ENCODE results near the gene KLC3. TPM values are rescaled to one million over a fixed set of nuclear protein-coding genes. Genes with fewer than 3 reads are reported as not detected.
A peak's percentile ranks its signal among the peaks of the same experiment; 100 is the strongest.
"Not testable (repeated sequence)": the region's sequence is repeated elsewhere in the genome, so short reads cannot be mapped to it uniquely, and the experiment has no call there.

Gene KLC3
- total and polyA plus RNA-seq, 5 donors from 2014 or later = 0.54 TPM; not detected in 4

- H3K27ac ChIP-seq (ENCODE audit: insufficient read depth, low read length, poor library complexity, severe bottlenecking) = no peak overlapping the region
- Mint-ChIP-seq H3K9me3 (peaks cover 0 to 3% (median 0%) of the 10 kb centered on the region in 7 donors), H3K4me1 (peaks cover 0 to 10% (median 0%) of the 10 kb centered on the region in 4 donors), H3K4me3 (no peak overlapping the region), H3K36me3 (peaks cover 4% of the 10 kb centered on the region), H3K27me3 (no peaks in the 10 kb centered on the region), H3K27ac (peak overlapping the region in 1 of 3 donors; percentile 16)
- no peaks in the 10 kb centered on the region for H3K36me3 ChIP-seq (ENCODE audit: control insufficient read depth, insufficient read depth, low read length)
- DNase-seq (no peak), ATAC-seq (ENCODE audit: low read depth in 2 of 2) (no peak)
- H3K4me3 ChIP-seq (ENCODE audit: low read depth, low read length) = no peak overlapping the region
- no peaks in the 10 kb centered on the region for H3K27me3 ChIP-seq (ENCODE audit: control insufficient read depth, insufficient read depth, low read length)
- H3K9me3 ChIP-seq (ENCODE audit: control insufficient read depth in 2 of 2, low read length in 2 of 2) = no peaks in the 10 kb centered on the region
- H3K4me1 ChIP-seq (ENCODE audit: control insufficient read depth, insufficient read depth, low read length, poor library complexity, severe bottlenecking) = no peaks in the 10 kb centered on the region
Observed at GRCh38 chr19:45306040-45306439, 34.5 kb upstream of the KLC3 start.

- H3K27ac Mint-ChIP-seq = no peak overlapping the region
- no peak overlapping the region for H3K4me3 ChIP-seq (ENCODE audit: low read depth, low read length)
- H3K9me3 ChIP-seq (ENCODE audit: control insufficient read depth in 2 of 2, low read length in 2 of 2) = no peaks in the 10 kb centered on the region
- H3K4me1 Mint-ChIP-seq = peaks cover 0 to 10% (median 0%) of the 10 kb centered on the region in 4 donors
- no peak overlapping the region for H3K4me3 Mint-ChIP-seq
- no peaks in the 10 kb centered on the region for H3K27me3 ChIP-seq (ENCODE audit: control insufficient read depth, insufficient read depth, low read length)
- DNase-seq (no peak), ATAC-seq (ENCODE audit: low read depth in 2 of 2) (no peak)
- no peak overlapping the region for H3K27ac ChIP-seq (ENCODE audit: insufficient read depth, low read length, poor library complexity, severe bottlenecking)
- H3K27me3 Mint-ChIP-seq = no peaks in the 10 kb centered on the region
- H3K36me3 ChIP-seq (ENCODE audit: control insufficient read depth, insufficient read depth, low read length) = no peaks in the 10 kb centered on the region
- H3K36me3 Mint-ChIP-seq = peaks cover 4% of the 10 kb centered on the region
- no peaks in the 10 kb centered on the region for H3K4me1 ChIP-seq (ENCODE audit: control insufficient read depth, insufficient read depth, low read length, poor library complexity, severe bottlenecking)
- H3K9me3 Mint-ChIP-seq = peaks cover 0 to 3% (median 0%) of the 10 kb centered on the region in 7 donors
Observed at GRCh38 chr19:45306518-45307027, 34.0 kb upstream of the KLC3 start.

GRCh38 chr19:45307361-45307760 is 33.2 kb upstream of the KLC3 start:
- H3K27ac ChIP-seq (ENCODE audit: insufficient read depth, low read length, poor library complexity, severe bottlenecking) = no peak overlapping the region
- H3K4me3 ChIP-seq (ENCODE audit: low read depth, low read length) = no peak overlapping the region
- DNase-seq = no peak
- no peaks in the 10 kb centered on the region for H3K27me3 Mint-ChIP-seq
- no peaks in the 10 kb centered on the region for H3K36me3 ChIP-seq (ENCODE audit: control insufficient read depth, insufficient read depth, low read length)
- no peaks in the 10 kb centered on the region for H3K27me3 ChIP-seq (ENCODE audit: control insufficient read depth, insufficient read depth, low read length)
- ATAC-seq (ENCODE audit: low read depth in 2 of 2) = no peak
- H3K27ac Mint-ChIP-seq = no peak overlapping the region
- no peaks in the 10 kb centered on the region for H3K4me1 ChIP-seq (ENCODE audit: control insufficient read depth, insufficient read depth, low read length, poor library complexity, severe bottlenecking)
- no peaks in the 10 kb centered on the region for H3K36me3 Mint-ChIP-seq
- peaks cover 0 to 3% (median 0%) of the 10 kb centered on the region in 7 donors for H3K9me3 Mint-ChIP-seq
- H3K4me1 Mint-ChIP-seq = peaks cover 0 to 10% (median 0%) of the 10 kb centered on the region in 4 donors
- no peak overlapping the region for H3K4me3 Mint-ChIP-seq
- H3K9me3 ChIP-seq (ENCODE audit: control insufficient read depth in 2 of 2, low read length in 2 of 2) = no peaks in the 10 kb centered on the region

- not testable (repeated sequence) for H3K27me3 ChIP-seq (ENCODE audit: control insufficient read depth, insufficient read depth, low read length); H3K27ac ChIP-seq (ENCODE audit: insufficient read depth, low read length, poor library complexity, severe bottlenecking); H3K36me3 Mint-ChIP-seq; H3K36me3 ChIP-seq (ENCODE audit: control insufficient read depth, insufficient read depth, low read length); H3K9me3 ChIP-seq (ENCODE audit: control insufficient read depth in 2 of 2, low read length in 2 of 2); H3K4me1 Mint-ChIP-seq; H3K4me1 ChIP-seq (ENCODE audit: control insufficient read depth, insufficient read depth, low read length, poor library complexity, severe bottlenecking); H3K4me3 ChIP-seq (ENCODE audit: low read depth, low read length); H3K27me3 Mint-ChIP-seq; H3K9me3 Mint-ChIP-seq; DNase-seq; ATAC-seq (ENCODE audit: low read depth in 2 of 2); H3K4me3 Mint-ChIP-seq
- H3K27ac Mint-ChIP-seq = peak overlapping the region in 1 of 3 donors; percentile 69
Observed at GRCh38 chr19:45309322-45309721, 31.2 kb upstream of the KLC3 start.

- no peak for DNase-seq
- H3K36me3 Mint-ChIP-seq = no peaks in the 10 kb centered on the region
- peaks cover 9% of the 10 kb centered on the region for H3K27me3 Mint-ChIP-seq
- peaks cover 0 to 2% (median 0%) of the 10 kb centered on the region in 7 donors for H3K9me3 Mint-ChIP-seq
- H3K27me3 ChIP-seq (ENCODE audit: control insufficient read depth, insufficient read depth, low read length) = no peaks in the 10 kb centered on the region
- H3K27ac ChIP-seq (ENCODE audit: insufficient read depth, low read length, poor library complexity, severe bottlenecking) = no peak overlapping the region
- no peak overlapping the region for H3K27ac Mint-ChIP-seq
- no peak for ATAC-seq (ENCODE audit: low read depth in 2 of 2)
- no peak overlapping the region for H3K4me3 Mint-ChIP-seq
- no peaks in the 10 kb centered on the region for H3K36me3 ChIP-seq (ENCODE audit: control insufficient read depth, insufficient read depth, low read length)
- no peaks in the 10 kb centered on the region for H3K4me1 Mint-ChIP-seq
- H3K4me1 ChIP-seq (ENCODE audit: control insufficient read depth, insufficient read depth, low read length, poor library complexity, severe bottlenecking) = no peaks in the 10 kb centered on the region
- no peaks in the 10 kb centered on the region for H3K9me3 ChIP-seq (ENCODE audit: control insufficient read depth in 2 of 2, low read length in 2 of 2)
- H3K4me3 ChIP-seq (ENCODE audit: low read depth, low read length) = no peak overlapping the region
Observed at GRCh38 chr19:45311621-45312020, 28.9 kb upstream of the KLC3 start.

- not testable (repeated sequence) for H3K27me3 ChIP-seq (ENCODE audit: control insufficient read depth, insufficient read depth, low read length); H3K4me1 ChIP-seq (ENCODE audit: control insufficient read depth, insufficient read depth, low read length, poor library complexity, severe bottlenecking); H3K36me3 ChIP-seq (ENCODE audit: control insufficient read depth, insufficient read depth, low read length); H3K9me3 Mint-ChIP-seq; H3K9me3 ChIP-seq (ENCODE audit: control insufficient read depth in 2 of 2, low read length in 2 of 2); ATAC-seq (ENCODE audit: low read depth in 2 of 2); DNase-seq; H3K27me3 Mint-ChIP-seq; H3K36me3 Mint-ChIP-seq; H3K4me3 ChIP-seq (ENCODE audit: low read depth, low read length); H3K27ac ChIP-seq (ENCODE audit: insufficient read depth, low read length, poor library complexity, severe bottlenecking); H3K27ac Mint-ChIP-seq; H3K4me1 Mint-ChIP-seq; H3K4me3 Mint-ChIP-seq
Observed at GRCh38 chr19:45312285-45312684, 28.3 kb upstream of the KLC3 start.

GRCh38 chr19:45314708-45315245 is 25.8 kb upstream of the KLC3 start:
- Histone ChIP-seq H3K27ac (ENCODE audit: insufficient read depth, low read length, poor library complexity, severe bottlenecking) (no peak overlapping the region), H3K9me3 (ENCODE audit: control insufficient read depth in 2 of 2, low read length in 2 of 2) (no peaks in the 10 kb centered on the region), H3K4me1 (ENCODE audit: control insufficient read depth, insufficient read depth, low read length, poor library complexity, severe bottlenecking) (no peaks in the 10 kb centered on the region), H3K27me3 (ENCODE audit: control insufficient read depth, insufficient read depth, low read length) (no peaks in the 10 kb centered on the region), H3K4me3 (ENCODE audit: low read depth, low read length) (no peak overlapping the region), H3K36me3 (ENCODE audit: control insufficient read depth, insufficient read depth, low read length) (no peaks in the 10 kb centered on the region)
- Mint-ChIP-seq H3K9me3 (peaks cover 0 to 2% (median 0%) of the 10 kb centered on the region in 7 donors), H3K4me1 (no peaks in the 10 kb centered on the region), H3K27me3 (peaks cover 19% of the 10 kb centered on the region), H3K36me3 (no peaks in the 10 kb centered on the region), H3K4me3 (no peak overlapping the region), H3K27ac (no peak overlapping the region)
- ATAC-seq (ENCODE audit: low read depth in 2 of 2) (no peak), DNase-seq (no peak)

GRCh38 chr19:45315304-45315703 is 25.2 kb upstream of the KLC3 start:
- H3K27me3 Mint-ChIP-seq = peaks cover 19% of the 10 kb centered on the region
- ATAC-seq (ENCODE audit: low read depth in 2 of 2) (no peak), DNase-seq (no peak)
- no peak overlapping the region for H3K27ac Mint-ChIP-seq
- H3K4me3 ChIP-seq (ENCODE audit: low read depth, low read length) = no peak overlapping the region
- H3K27me3 ChIP-seq (ENCODE audit: control insufficient read depth, insufficient read depth, low read length) = no peaks in the 10 kb centered on the region
- peaks cover 0 to 2% (median 0%) of the 10 kb centered on the region in 7 donors for H3K9me3 Mint-ChIP-seq
- H3K4me1 Mint-ChIP-seq = no peaks in the 10 kb centered on the region
- H3K36me3 Mint-ChIP-seq = no peaks in the 10 kb centered on the region
- no peaks in the 10 kb centered on the region for H3K36me3 ChIP-seq (ENCODE audit: control insufficient read depth, insufficient read depth, low read length)
- no peaks in the 10 kb centered on the region for H3K4me1 ChIP-seq (ENCODE audit: control insufficient read depth, insufficient read depth, low read length, poor library complexity, severe bottlenecking)
- no peak overlapping the region for H3K4me3 Mint-ChIP-seq
- no peak overlapping the region for H3K27ac ChIP-seq (ENCODE audit: insufficient read depth, low read length, poor library complexity, severe bottlenecking)
- no peaks in the 10 kb centered on the region for H3K9me3 ChIP-seq (ENCODE audit: control insufficient read depth in 2 of 2, low read length in 2 of 2)

Data from CD4-positive, CD25-positive, alpha-beta regulatory T cell (primary cell).